ENCODE measurements around the gene ICAM2.

Gene ICAM2

DNA sequence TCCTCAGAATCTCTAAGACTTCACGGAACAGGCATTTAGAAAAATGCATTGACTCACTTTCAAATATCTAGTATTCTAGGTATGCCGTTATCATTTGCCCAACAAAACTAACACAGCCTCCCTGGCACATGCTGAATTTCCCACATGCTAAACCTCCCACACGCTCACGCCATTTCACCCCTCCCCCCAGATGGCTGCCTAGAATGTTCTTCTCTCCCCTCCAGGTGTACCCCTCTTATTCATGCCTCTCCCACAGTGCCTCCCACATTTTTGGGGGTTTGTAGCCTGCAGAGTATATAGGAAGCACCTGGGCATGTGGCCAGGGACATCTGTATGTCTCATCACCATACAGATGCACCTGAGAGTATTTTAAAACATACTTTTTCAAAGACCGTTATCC lies 38.2 kb upstream of the ICAM2 start:
- TF ChIP-seq ZNF70 (CRISPR knock-in tag; IDR thresholded peaks at IDR 0.05) (no peak), ARNTL (CRISPR knock-in tag; IDR thresholded peaks at IDR 0.05; ENCODE audit: borderline replicate concordance, low read depth) (no peak), ESRRG (CRISPR knock-in tag; IDR thresholded peaks at IDR 0.05) (no peak), RARB (CRISPR knock-in tag; IDR thresholded peaks at IDR 0.05) (no peak), ISL1 (CRISPR knock-in tag; IDR thresholded peaks at IDR 0.05) (no peak), BACH2 (CRISPR knock-in tag; IDR thresholded peaks at IDR 0.05; ENCODE audit: borderline replicate concordance) (no peak), CSRNP3 (CRISPR knock-in tag; IDR thresholded peaks at IDR 0.05) (no peak), ZNF8 (CRISPR knock-in tag; IDR thresholded peaks at IDR 0.05) (no peak), ZFP3 (CRISPR knock-in tag; IDR thresholded peaks at IDR 0.05) (no peak), POU6F1 (CRISPR knock-in tag; IDR thresholded peaks at IDR 0.05; ENCODE audit: borderline replicate concordance, low read depth) (no peak), OSR1 (CRISPR knock-in tag; IDR thresholded peaks at IDR 0.05) (no peak), PPARA (CRISPR knock-in tag; IDR thresholded peaks at IDR 0.05; ENCODE audit: borderline replicate concordance) (no peak), TCF4 (CRISPR knock-in tag; IDR thresholded peaks at IDR 0.05; ENCODE audit: borderline replicate concordance) (no peak), CSDC2 (CRISPR knock-in tag; IDR thresholded peaks at IDR 0.05) (no peak)
- TF ChIP-seq, protein P1, sequence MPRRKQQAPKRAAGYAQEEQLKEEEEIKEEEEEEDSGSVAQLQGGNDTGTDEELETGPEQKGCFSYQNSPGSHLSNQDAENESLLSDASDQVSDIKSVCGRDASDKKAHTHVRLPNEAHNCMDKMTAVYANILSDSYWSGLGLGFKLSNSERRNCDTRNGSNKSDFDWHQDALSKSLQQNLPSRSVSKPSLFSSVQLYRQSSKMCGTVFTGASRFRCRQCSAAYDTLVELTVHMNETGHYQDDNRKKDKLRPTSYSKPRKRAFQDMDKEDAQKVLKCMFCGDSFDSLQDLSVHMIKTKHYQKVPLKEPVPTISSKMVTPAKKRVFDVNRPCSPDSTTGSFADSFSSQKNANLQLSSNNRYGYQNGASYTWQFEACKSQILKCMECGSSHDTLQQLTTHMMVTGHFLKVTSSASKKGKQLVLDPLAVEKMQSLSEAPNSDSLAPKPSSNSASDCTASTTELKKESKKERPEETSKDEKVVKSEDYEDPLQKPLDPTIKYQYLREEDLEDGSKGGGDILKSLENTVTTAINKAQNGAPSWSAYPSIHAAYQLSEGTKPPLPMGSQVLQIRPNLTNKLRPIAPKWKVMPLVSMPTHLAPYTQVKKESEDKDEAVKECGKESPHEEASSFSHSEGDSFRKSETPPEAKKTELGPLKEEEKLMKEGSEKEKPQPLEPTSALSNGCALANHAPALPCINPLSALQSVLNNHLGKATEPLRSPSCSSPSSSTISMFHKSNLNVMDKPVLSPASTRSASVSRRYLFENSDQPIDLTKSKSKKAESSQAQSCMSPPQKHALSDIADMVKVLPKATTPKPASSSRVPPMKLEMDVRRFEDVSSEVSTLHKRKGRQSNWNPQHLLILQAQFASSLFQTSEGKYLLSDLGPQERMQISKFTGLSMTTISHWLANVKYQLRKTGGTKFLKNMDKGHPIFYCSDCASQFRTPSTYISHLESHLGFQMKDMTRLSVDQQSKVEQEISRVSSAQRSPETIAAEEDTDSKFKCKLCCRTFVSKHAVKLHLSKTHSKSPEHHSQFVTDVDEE (CRISPR knock-in tag; IDR thresholded peaks at IDR 0.05), result no peak
- TF ChIP-seq, protein P2, sequence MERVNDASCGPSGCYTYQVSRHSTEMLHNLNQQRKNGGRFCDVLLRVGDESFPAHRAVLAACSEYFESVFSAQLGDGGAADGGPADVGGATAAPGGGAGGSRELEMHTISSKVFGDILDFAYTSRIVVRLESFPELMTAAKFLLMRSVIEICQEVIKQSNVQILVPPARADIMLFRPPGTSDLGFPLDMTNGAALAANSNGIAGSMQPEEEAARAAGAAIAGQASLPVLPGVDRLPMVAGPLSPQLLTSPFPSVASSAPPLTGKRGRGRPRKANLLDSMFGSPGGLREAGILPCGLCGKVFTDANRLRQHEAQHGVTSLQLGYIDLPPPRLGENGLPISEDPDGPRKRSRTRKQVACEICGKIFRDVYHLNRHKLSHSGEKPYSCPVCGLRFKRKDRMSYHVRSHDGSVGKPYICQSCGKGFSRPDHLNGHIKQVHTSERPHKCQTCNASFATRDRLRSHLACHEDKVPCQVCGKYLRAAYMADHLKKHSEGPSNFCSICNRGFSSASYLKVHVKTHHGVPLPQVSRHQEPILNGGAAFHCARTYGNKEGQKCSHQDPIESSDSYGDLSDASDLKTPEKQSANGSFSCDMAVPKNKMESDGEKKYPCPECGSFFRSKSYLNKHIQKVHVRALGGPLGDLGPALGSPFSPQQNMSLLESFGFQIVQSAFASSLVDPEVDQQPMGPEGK (CRISPR knock-in tag; IDR thresholded peaks at IDR 0.05; ENCODE audit: borderline replicate concordance), result no peak
- no peak for ATAC-seq

- ATAC-seq, result no peak
These were observed 37.3 kb upstream of the ICAM2 start for GRCh38 chr17:64057701-64058263.

More at GRCh38 chr17:64057701-64058263, 37.3 kb upstream of the ICAM2 start:
- TF ChIP-seq ZNF8 (CRISPR knock-in tag; IDR thresholded peaks at IDR 0.05) (no peak), SNAI2 (CRISPR knock-in tag; IDR thresholded peaks at IDR 0.05) (no peak), ZFP3 (CRISPR knock-in tag; IDR thresholded peaks at IDR 0.05) (no peak), ZNF70 (CRISPR knock-in tag; IDR thresholded peaks at IDR 0.05) (no peak), TCF4 (CRISPR knock-in tag; IDR thresholded peaks at IDR 0.05; ENCODE audit: borderline replicate concordance) (no peak), CSRNP3 (CRISPR knock-in tag; IDR thresholded peaks at IDR 0.05) (no peak), ZNF565 (CRISPR knock-in tag; conservative IDR thresholded peaks at IDR 0.05; ENCODE audit: low read depth) (no peak), ZFP30 (CRISPR knock-in tag; IDR thresholded peaks at IDR 0.05) (no peak), CREB5 (CRISPR knock-in tag; IDR thresholded peaks at IDR 0.05; ENCODE audit: low read depth) (no peak), BACH2 (CRISPR knock-in tag; IDR thresholded peaks at IDR 0.05; ENCODE audit: borderline replicate concordance) (no peak), ESRRG (CRISPR knock-in tag; IDR thresholded peaks at IDR 0.05) (no peak), ISL1 (CRISPR knock-in tag; IDR thresholded peaks at IDR 0.05) (no peak), ARNTL (CRISPR knock-in tag; IDR thresholded peaks at IDR 0.05; ENCODE audit: borderline replicate concordance, low read depth) (no peak), CSDC2 (CRISPR knock-in tag; IDR thresholded peaks at IDR 0.05) (no peak), TOX (CRISPR knock-in tag; IDR thresholded peaks at IDR 0.05; ENCODE audit: borderline replicate concordance) (no peak), GLIS3 (CRISPR knock-in tag; IDR thresholded peaks at IDR 0.05) (no peak)
- TF ChIP-seq, protein P1 (CRISPR knock-in tag; IDR thresholded peaks at IDR 0.05), result no peak
- TF ChIP-seq, protein P2 (CRISPR knock-in tag; IDR thresholded peaks at IDR 0.05; ENCODE audit: borderline replicate concordance), result no peak

All from SK-N-SH treated with all-trans-retinoic acid at 6 μM for 48 hours (cell line).